CD14-positive monocyte (primary cell): ENCODE results near the gene ALDOC. TPM values are rescaled to one million over a fixed set of nuclear protein-coding genes. Genes with fewer than 3 reads are reported as not detected.
"Not testable (repeated sequence)": the region's sequence is repeated elsewhere in the genome, so short reads cannot be mapped to it uniquely, and the experiment has no call there.

ENCODE experiments used
- DNase-seq, 3 donors: peaks; one replicate each; pipeline ENCODE4 v3.0.0-alpha.2; 2011 to 2022
- H2AFZ ChIP-seq: 2 replicates; pipeline ENCODE4 v1.6.0; 2012; ENCODE audit warnings: mild to moderate bottlenecking, low read depth, low read length, inconsistent platforms; ENCODE audit not compliant: insufficient read depth, poor library complexity, severe bottlenecking
- H3K27ac ChIP-seq, 2 donors: 1 replicate in 1 of 2; 2 replicates in 1 of 2; pipeline ENCODE4 v1.5.1; 2012 to 2013; ENCODE audit warnings: low read length in 2 of 2, control low read depth in 1 of 2, inconsistent platforms in 1 of 2, low read depth in 1 of 2, mild to moderate bottlenecking in 1 of 2
- H3K27me3 ChIP-seq, 2 donors: one replicate each; pipeline versions ENCODE4 v1.6.0 to v1.6.1; 2011 to 2013; ENCODE audit warnings: low read length in 2 of 2; ENCODE audit not compliant: control insufficient read depth in 2 of 2, insufficient read depth in 2 of 2
- H3K36me3 ChIP-seq, 2 donors: replicated peaks in 1 of 2; 1 replicate in 1 of 2; 2 replicates in 1 of 2; pipeline versions ENCODE4 v1.5.1 to v1.6.1; 2012 to 2013; ENCODE audit warnings: low read length in 2 of 2, control low read depth in 1 of 2, inconsistent platforms in 1 of 2, mild to moderate bottlenecking in 1 of 2; ENCODE audit not compliant: insufficient read depth in 2 of 2, control insufficient read depth in 1 of 2
- H3K4me1 ChIP-seq, 2 donors: 1 replicate in 1 of 2; 2 replicates in 1 of 2; pipeline versions ENCODE4 v1.5.1 to v1.6.1; 2012 to 2013; ENCODE audit warnings: low read length in 2 of 2, control low read depth in 1 of 2, inconsistent platforms in 1 of 2, mild to moderate bottlenecking in 1 of 2, moderate library complexity in 1 of 2; ENCODE audit not compliant: insufficient read depth in 2 of 2, control insufficient read depth in 1 of 2
- H3K4me2 ChIP-seq: replicated peaks from 2 replicates; pipeline ENCODE3; 2012; ENCODE audit warnings: low read length, moderate library complexity, mild to moderate bottlenecking; ENCODE audit not compliant: poor library complexity, severe bottlenecking; ENCODE audit errors: extremely low read depth
- H3K4me3 ChIP-seq, 3 experiments: fragments of 200-600 bp in 1 of 3; sonication (generic) in 1 of 3; replicated peaks in 1 of 3; 1 replicate in 2 of 3; 2 replicates in 1 of 3; pipeline ENCODE4 v1.5.1; 2011 to 2013; ENCODE audit warnings: low read length in 3 of 3, mild to moderate bottlenecking in 3 of 3, control low read depth in 2 of 3, low read depth in 2 of 3, inconsistent platforms in 1 of 3, moderate library complexity in 1 of 3
- H3K79me2 ChIP-seq: 2 replicates; pipeline ENCODE4 v1.6.0; 2012; ENCODE audit warnings: mild to moderate bottlenecking, control low read depth, inconsistent platforms, low read length, moderate library complexity; ENCODE audit not compliant: insufficient read depth
- H3K9ac ChIP-seq: 2 replicates; pipeline ENCODE4 v1.6.0; 2017; ENCODE audit warnings: low read length, mild to moderate bottlenecking; ENCODE audit not compliant: insufficient read depth, poor library complexity, severe bottlenecking
- H3K9me3 ChIP-seq, 2 donors: replicated peaks in 1 of 2; 1 replicate in 1 of 2; 2 replicates in 1 of 2; pipeline versions ENCODE4 v1.5.1 to v1.6.1; 2012 to 2013; ENCODE audit warnings: low read length in 2 of 2, control low read depth in 1 of 2; ENCODE audit not compliant: control insufficient read depth in 1 of 2, insufficient read depth in 1 of 2
- H4K20me1 ChIP-seq: 2 replicates; pipeline ENCODE4 v1.6.0; 2012; ENCODE audit warnings: mild to moderate bottlenecking, low read length, control low read depth, moderate library complexity; ENCODE audit not compliant: insufficient read depth
- H3K27ac Mint-ChIP-seq, 7 donors: one replicate each; pipeline ENCODE4 v1.8.0; 2020; ENCODE audit warnings: mild to moderate bottlenecking in 7 of 7, mixed read lengths in 7 of 7, moderate library complexity in 6 of 7, inconsistent platforms in 2 of 7
- H3K27me3 Mint-ChIP-seq, 3 donors: one replicate each; pipeline ENCODE4 v1.8.0; 2021 to 2022; ENCODE audit warnings: low read depth in 3 of 3, mild to moderate bottlenecking in 3 of 3, mixed read lengths in 3 of 3, moderate library complexity in 3 of 3, inconsistent platforms in 1 of 3
- H3K36me3 Mint-ChIP-seq, 2 donors: one replicate each; pipeline ENCODE4 v1.8.0; 2020; ENCODE audit warnings: mixed read lengths in 2 of 2, inconsistent platforms in 1 of 2, mild to moderate bottlenecking in 1 of 2
- H3K4me1 Mint-ChIP-seq: one replicate; pipeline ENCODE4 v1.8.0; 2020; ENCODE audit warnings: mild to moderate bottlenecking, mixed read lengths
- H3K4me3 Mint-ChIP-seq, 2 donors: one replicate each; pipeline ENCODE4 v1.8.0; 2020; ENCODE audit warnings: mild to moderate bottlenecking in 2 of 2, mixed read lengths in 2 of 2, moderate library complexity in 1 of 2
- H3K9me3 Mint-ChIP-seq, 7 donors: one replicate each; pipeline ENCODE4 v1.8.0; 2020 to 2022; ENCODE audit warnings: mixed read lengths in 7 of 7, mild to moderate bottlenecking in 6 of 7, moderate library complexity in 6 of 7, inconsistent platforms in 2 of 7
- CTCF ChIP-seq: fragments of 200-600 bp; IDR thresholded peaks from one replicate; pipeline ENCODE4 v1.8.0; 2022; ENCODE audit warnings: antibody characterized with exemption, mild to moderate bottlenecking
- WGBS: methylation state at CpG from one replicate; pipeline ENCODE4 v1.1.5; 2013; ENCODE audit warnings: missing lambda C conversion rate; ENCODE audit not compliant: insufficient coverage; 5-methylcytosine and 5-hydroxymethylcytosine counted together
- intact Hi-C, 2 donors: fragments of 100-400 bp; cut with micrococcal nuclease; formaldehyde crosslinking; loops; one replicate each; pipeline versions ENCODE4 v1.15.0 to v1.15.1; 2023
- polyA plus RNA-seq, 3 donors: library from polyadenylated mRNA; depleted of rRNA in 1 of 3; unstranded in 2 of 3; stranded (reverse) in 1 of 3; fragments of 300-500 nt in 2 of 3; fragments of >200 nt in 1 of 3; fragmentation: Illumina TruSeq in 2 of 3; gene quantifications; 1 replicate in 2 of 3; 2 replicates in 1 of 3; pipeline ENCODE4 v1.2.3, GENCODE V29; 2012 to 2021

Gene ALDOC
- polyA plus RNA-seq, 3 donors: 7.1 to 10.6 (median 9.8) TPM

- TF ChIP-seq CTCF: no peak
- Histone ChIP-seq H3K9ac (no peak overlapping the region), H3K4me2 (no peak overlapping the region), H4K20me1 (no peaks in the 10 kb centered on the region), H3K27ac (peak overlapping the region in 1 of 2 donors; percentile 30), H3K4me3 (no peak overlapping the region), H2AFZ (no peak overlapping the region), H3K27me3 (no peaks in the 10 kb centered on the region), H3K36me3 (peaks cover 34 to 53% of the 10 kb centered on the region in 2 donors), H3K9me3 (no peaks in the 10 kb centered on the region), H3K4me1 (peaks cover 4 to 6% of the 10 kb centered on the region in 2 donors), H3K79me2 (no peaks in the 10 kb centered on the region)
- Mint-ChIP-seq H3K27me3 (peaks cover 2 to 5% (median 3%) of the 10 kb centered on the region in 3 donors), H3K27ac (peak overlapping the region in 3 of 7 donors; percentile 21 to 54 (median 24)), H3K4me3 (no peak overlapping the region), H3K9me3 (no peaks in the 10 kb centered on the region), H3K36me3 (peaks cover 22 to 40% of the 10 kb centered on the region in 2 donors), H3K4me1 (peaks cover 11% of the 10 kb centered on the region)
- intact Hi-C loops: loop anchor here in 1 of 2 donors (10.0 kb wide), 1 partner anchor 244 kb away; the partner anchor contains the start of genes IFT20 and TNFAIP1
- no peak for DNase-seq
- 87% methylated on average over 4 of the region's 8 CpGs for WGBS
Observed at GRCh38 chr17:28578246-28579195, 1.8 kb upstream of the ALDOC start.

GRCh38 chr17:28577466-28577824, 750 bp upstream of the ALDOC start:
- Histone ChIP-seq H3K4me1 (peaks cover 4 to 6% of the 10 kb centered on the region in 2 donors), H2AFZ (peak overlapping the region; percentile 55), H3K36me3 (peaks cover 23 to 42% of the 10 kb centered on the region in 2 donors), H3K9ac (no peak overlapping the region), H3K27me3 (no peaks in the 10 kb centered on the region), H3K4me2 (peak overlapping the region; percentile 70), H3K4me3 (no peak overlapping the region), H3K79me2 (no peaks in the 10 kb centered on the region), H3K9me3 (no peaks in the 10 kb centered on the region), H4K20me1 (no peaks in the 10 kb centered on the region), H3K27ac (peak overlapping the region in 1 of 2 donors; percentile 35)
- Mint-ChIP-seq H3K27ac (peak overlapping the region in 1 of 7 donors; percentile 80), H3K4me3 (no peak overlapping the region), H3K36me3 (peaks cover 22 to 40% of the 10 kb centered on the region in 2 donors), H3K4me1 (peaks cover 13% of the 10 kb centered on the region), H3K27me3 (peaks cover 2 to 7% (median 3%) of the 10 kb centered on the region in 3 donors), H3K9me3 (no peaks in the 10 kb centered on the region)
- intact Hi-C loops: loop anchor here in 1 of 2 donors (2.0 to 10.0 kb wide), 2 partner anchors 25 to 243 kb away; partner anchors contain the start of genes IFT20, TNFAIP1 and UNC119
- DNase-seq: no peak
- TF ChIP-seq CTCF: no peak
- WGBS: 100% methylated on average over 1 of the region's 3 CpGs

- peaks cover 22% of the 10 kb centered on the region for H3K4me1 Mint-ChIP-seq
- not testable (repeated sequence) for H3K9ac ChIP-seq
Observed at GRCh38 chr17:28576016-28576415, 679 bp downstream of the ALDOC start.

More at GRCh38 chr17:28576016-28576415, 679 bp downstream of the ALDOC start:
- not testable (repeated sequence) for H3K27ac ChIP-seq, H3K27me3 Mint-ChIP-seq, H2AFZ ChIP-seq, H3K9me3 Mint-ChIP-seq, H3K9me3 ChIP-seq, H3K27me3 ChIP-seq, DNase-seq, H3K4me3 ChIP-seq, H3K79me2 ChIP-seq, H4K20me1 ChIP-seq, H3K4me2 ChIP-seq
- Mint-ChIP-seq H3K27ac (peak overlapping the region in 5 of 7 donors; percentile 42 to 75 (median 61)), H3K4me3 (peak overlapping the region; percentile 68 to 85), H3K36me3 (peaks cover 22 to 40% of the 10 kb centered on the region in 2 donors)
- H3K4me1 ChIP-seq: peaks cover 10 to 13% of the 10 kb centered on the region in 2 donors
- WGBS: no CpG with 5 or more reads among the region's 3 CpGs
- peaks cover 14 to 34% of the 10 kb centered on the region in 2 donors for H3K36me3 ChIP-seq
- intact Hi-C loops: loop anchor here in 1 of 2 donors (2.0 to 10.0 kb wide), 2 partner anchors 23 to 241 kb away; partner anchors contain the start of genes IFT20, TNFAIP1 and UNC119
